IMR-90 (cell line): ENCODE results near the gene PCDHGB1. TPM values are rescaled to one million over a fixed set of nuclear protein-coding genes. Genes with fewer than 3 reads are reported as not detected.

ENCODE experiments used
- ATAC-seq: fragments of 200-7000 bp; cut with Tn5 transposase; 2 replicates; pipeline ENCODE4 v1.9.1; 2020; ENCODE audit warnings: low read depth, mild to moderate bottlenecking, moderate library complexity
- BruUV-seq: library from RNA; stranded (reverse); fragments of 400-500 nt; replicated peaks from 2 replicates; lab custom pipeline; 2021; lab: Mats Ljungman, UMichigan
- CTCF ChIA-PET: fragments of 300-600 bp; formaldehyde crosslinking; extraction: SDS; loops from one replicate; lab custom pipeline; 2021; ENCODE audit warnings: antibody characterized with exemption; lab: Yijun Ruan, JAX
- POLR2A ChIA-PET: fragments of 300-600 bp; sonication (Branson Sonifier 250); formaldehyde crosslinking; loops from one replicate; lab custom pipeline; 2022; ENCODE audit warnings: antibody characterized with exemption; ENCODE audit not compliant: unreplicated experiment; lab: Charles Lee
- DNase-seq: peaks from one replicate; pipeline ENCODE4 v3.0.0; 2013
- H2AFZ ChIP-seq: replicated peaks from 2 replicates; pipeline ENCODE3; 2013; ENCODE audit warnings: low read length, mild to moderate bottlenecking; ENCODE audit not compliant: poor library complexity
- H2AK5ac ChIP-seq: 2 replicates; pipeline ENCODE4 v1.6.1; 2013; ENCODE audit warnings: low read depth, low read length, inconsistent platforms
- H2AK9ac ChIP-seq: replicated peaks from 2 replicates; pipeline ENCODE3; 2013; ENCODE audit warnings: mild to moderate bottlenecking, low read depth, low read length, moderate library complexity; ENCODE audit not compliant: poor library complexity
- H2BK120ac ChIP-seq: 2 replicates; pipeline ENCODE4 v1.6.1; 2013; ENCODE audit warnings: low read depth, low read length, inconsistent platforms
- H2BK15ac ChIP-seq: 3 replicates; pipeline ENCODE4 v1.6.1; 2013; ENCODE audit warnings: low read depth, low read length, inconsistent platforms
- H2BK20ac ChIP-seq: 2 replicates; pipeline ENCODE4 v1.6.1; 2013; ENCODE audit warnings: low read depth, mild to moderate bottlenecking, inconsistent platforms, low read length, moderate library complexity
- H2BK5ac ChIP-seq: 2 replicates; pipeline ENCODE4 v1.6.1; 2013; ENCODE audit warnings: mild to moderate bottlenecking, low read depth, low read length, inconsistent platforms; ENCODE audit not compliant: poor library complexity, severe bottlenecking
- H3K14ac ChIP-seq: replicated peaks from 2 replicates; pipeline ENCODE4 v1.6.1; 2013; ENCODE audit warnings: low read depth, low read length, inconsistent platforms
- H3K18ac ChIP-seq: 2 replicates; pipeline ENCODE4 v1.6.1; 2013; ENCODE audit warnings: low read depth, low read length, control low read depth
- H3K23ac ChIP-seq: 2 replicates; pipeline ENCODE4 v1.6.1; 2013; ENCODE audit warnings: low read depth, low read length, inconsistent platforms
- H3K27ac ChIP-seq: 2 replicates; pipeline ENCODE4 v1.5.1; 2013; ENCODE audit warnings: mild to moderate bottlenecking, control low read depth, low read length; ENCODE audit not compliant: insufficient read depth
- H3K27me3 ChIP-seq: 2 replicates; pipeline ENCODE4 v1.6.1; 2013; ENCODE audit warnings: low read length; ENCODE audit not compliant: control insufficient read depth, insufficient read depth
- H3K36me3 ChIP-seq: 2 replicates; pipeline ENCODE4 v1.6.1; 2013; ENCODE audit warnings: low read length, mixed read lengths; ENCODE audit not compliant: control insufficient read depth, insufficient read depth
- H3K4ac ChIP-seq: 2 replicates; pipeline ENCODE4 v1.6.1; 2013; ENCODE audit warnings: low read depth, low read length, inconsistent platforms
- H3K4me1 ChIP-seq: 2 replicates; pipeline ENCODE4 v1.6.1; 2013; ENCODE audit warnings: low read length, mixed read lengths; ENCODE audit not compliant: control insufficient read depth, insufficient read depth
- H3K4me2 ChIP-seq: 2 replicates; pipeline ENCODE4 v1.6.1; 2013; ENCODE audit warnings: low read depth, mild to moderate bottlenecking, control low read depth, low read length, moderate library complexity
- H3K4me3 ChIP-seq: 2 replicates; pipeline ENCODE4 v1.5.1; 2013; ENCODE audit warnings: low read depth, mild to moderate bottlenecking, control low read depth, low read length, moderate library complexity; ENCODE audit not compliant: insufficient read depth
- H3K56ac ChIP-seq: 2 replicates; pipeline ENCODE4 v1.6.1; 2013; ENCODE audit warnings: low read length, inconsistent platforms; ENCODE audit not compliant: insufficient read depth; ENCODE audit errors: extremely low read depth
- H3K79me1 ChIP-seq, 2 experiments: 2 replicates each; pipeline ENCODE4 v1.6.1; 2013; ENCODE audit warnings: low read length in 2 of 2, inconsistent platforms in 1 of 2, low read depth in 1 of 2
- H3K9ac ChIP-seq: 2 replicates; pipeline ENCODE4 v1.6.1; 2013; ENCODE audit warnings: low read depth, low read length, control low read depth
- H3K9me1 ChIP-seq: 2 replicates; pipeline ENCODE4 v1.6.1; 2013; ENCODE audit warnings: low read length, inconsistent platforms; ENCODE audit not compliant: insufficient read depth
- H3K9me3 ChIP-seq: 2 replicates; pipeline ENCODE4 v1.6.1; 2013; ENCODE audit warnings: low read length; ENCODE audit not compliant: control insufficient read depth, insufficient read depth
- H4K20me1 ChIP-seq: 2 replicates; pipeline ENCODE4 v1.6.1; 2013; ENCODE audit warnings: low read length, inconsistent platforms; ENCODE audit not compliant: insufficient read depth
- H4K5ac ChIP-seq: 2 replicates; pipeline ENCODE4 v1.6.1; 2013; ENCODE audit warnings: mild to moderate bottlenecking, low read depth, low read length, control low read depth
- H4K8ac ChIP-seq, 2 experiments: 2 replicates each; pipeline ENCODE4 v1.6.1; 2013; ENCODE audit warnings: low read depth in 2 of 2, low read length in 2 of 2, control low read depth in 1 of 2, inconsistent platforms in 1 of 2
- H4K91ac ChIP-seq: 2 replicates; pipeline ENCODE4 v1.6.1; 2013; ENCODE audit warnings: low read depth, low read length, inconsistent platforms; ENCODE audit not compliant: insufficient read depth
- CTCF ChIP-seq: conservative IDR thresholded peaks from 2 replicates; pipeline ENCODE4 v1.5.1; 2012; ENCODE audit warnings: mild to moderate bottlenecking, low read depth, low read length, improper control_type of control experiment
- MAFK ChIP-seq: IDR thresholded peaks from 2 replicates; pipeline ENCODE4 v1.6.1; 2012; ENCODE audit warnings: low read depth, low read length, improper control_type of control experiment
- USF2 ChIP-seq: fragments of 150-350 bp; IDR thresholded peaks from 2 replicates; pipeline ENCODE4 v1.6.1; 2017; ENCODE audit warnings: mild to moderate bottlenecking, antibody characterized with exemption, low read length, low read depth
- WGBS, 2 experiments: methylation state at CpG; one replicate each; pipeline versions ENCODE4 v1.1.5 to v1.1.7; 2013; ENCODE audit warnings: missing lambda C conversion rate in 2 of 2; ENCODE audit not compliant: insufficient read length in 1 of 2; ENCODE audit errors: extremely low coverage in 2 of 2; 5-methylcytosine and 5-hydroxymethylcytosine counted together
- dilution Hi-C: fragments of 300-500 bp; cut with HindIII; formaldehyde crosslinking; loops from one replicate; pipeline ENCODE4 v1.14.3; 2018; ENCODE audit warnings: low sequenced_read_pairs; ENCODE audit not compliant: unreplicated experiment
- in situ Hi-C: fragments of 300-500 bp; cut with MboI; formaldehyde crosslinking; loops from 3 replicates; pipeline ENCODE4 v1.14.3; 2019; ENCODE audit warnings: low sequenced_read_pairs, inconsistent platforms, mixed read lengths
- intact Hi-C: fragments of 100-400 bp; cut with micrococcal nuclease; formaldehyde crosslinking; loops from 2 replicates; pipeline ENCODE4 v1.10.0; 2022
- polyA plus RNA-seq, 3 experiments: library from polyadenylated mRNA; depleted of rRNA; stranded (reverse); fragments of >200 nt; gene quantifications; 2 replicates each; pipeline ENCODE4 v1.2.3, GENCODE V29; 2012; ENCODE audit warnings: low replicate concordance in 1 of 3
- total RNA-seq: library from RNA; depleted of rRNA; stranded (reverse); fragments of >200 nt; gene quantifications from 2 replicates; pipeline ENCODE4 v1.2.3, GENCODE V29; 2012
- TF ChIP-seq, protein P1 (sequence below): fragments of 150-350 bp; IDR thresholded peaks from 2 replicates; pipeline ENCODE4 v1.6.1; 2016; ENCODE audit warnings: low read depth, mild to moderate bottlenecking, low read length, moderate library complexity, borderline replicate concordance

The PCDHGB1 gene
- total and polyA plus RNA-seq, 2 of the 4 experiments (the other 2 are of a cell fraction): 1.9 to 3.6 TPM

GRCh38 chr5:141383345-141383744, 33.4 kb downstream of the PCDHGB1 start:
- H4K91ac ChIP-seq: no peak overlapping the region
- H3K23ac ChIP-seq: no peak overlapping the region; the same call in 1 of the 2 replicates
- no peak overlapping the region for H2BK20ac ChIP-seq
- no peak overlapping the region for H2BK120ac ChIP-seq
- CTCF ChIA-PET: no interaction called here
- no peak overlapping the region for H2BK5ac ChIP-seq
- H2AFZ ChIP-seq: peak overlapping the region; percentile 81
- no peak overlapping the region for H3K18ac ChIP-seq
- DNase-seq (no peak), ATAC-seq (no peak)
- H3K27ac ChIP-seq: no peak overlapping the region
- H3K36me3 ChIP-seq: peaks cover 3% of the 10 kb centered on the region; the same call in 1 of the 2 replicates
- H3K27me3 ChIP-seq: no peaks in the 10 kb centered on the region
- in situ Hi-C loops: no loop called here
- no peak overlapping the region for H2BK15ac ChIP-seq
- no peak overlapping the region for H3K4ac ChIP-seq
- peak overlapping the region in 1 of 2 experiments; percentile 58; a peak in 1 of 4 replicates for H4K8ac ChIP-seq
- no peaks in the 10 kb centered on the region for H3K9me1 ChIP-seq
- H3K9ac ChIP-seq: no peak overlapping the region
- TF ChIP-seq MAFK (no peak), CTCF (no peak), USF2 (no peak)
- TF ChIP-seq, protein P1, sequence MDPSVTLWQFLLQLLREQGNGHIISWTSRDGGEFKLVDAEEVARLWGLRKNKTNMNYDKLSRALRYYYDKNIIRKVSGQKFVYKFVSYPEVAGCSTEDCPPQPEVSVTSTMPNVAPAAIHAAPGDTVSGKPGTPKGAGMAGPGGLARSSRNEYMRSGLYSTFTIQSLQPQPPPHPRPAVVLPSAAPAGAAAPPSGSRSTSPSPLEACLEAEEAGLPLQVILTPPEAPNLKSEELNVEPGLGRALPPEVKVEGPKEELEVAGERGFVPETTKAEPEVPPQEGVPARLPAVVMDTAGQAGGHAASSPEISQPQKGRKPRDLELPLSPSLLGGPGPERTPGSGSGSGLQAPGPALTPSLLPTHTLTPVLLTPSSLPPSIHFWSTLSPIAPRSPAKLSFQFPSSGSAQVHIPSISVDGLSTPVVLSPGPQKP: no peak
- H2AK5ac ChIP-seq: no peak overlapping the region
- peak overlapping the region; percentile 72 for H2AK9ac ChIP-seq
- no peak overlapping the region; the same call in 1 of the 2 replicates for H4K5ac ChIP-seq
- POLR2A ChIA-PET: no interaction called here
- peak overlapping the region; percentile 83 for H3K4me3 ChIP-seq
- H4K20me1 ChIP-seq: no peaks in the 10 kb centered on the region
- intact Hi-C loops: no loop called here
- dilution Hi-C loops: no loop called here
- no peak overlapping the region; the same call in 1 of the 2 replicates for H3K14ac ChIP-seq
- peaks cover 30% of the 10 kb centered on the region for H3K9me3 ChIP-seq
- peak overlapping the region; percentile 4 for H3K4me2 ChIP-seq
- WGBS, 2 experiments: 24% methylated on average over 10 of the region's 21 CpGs; no CpG with 5 or more reads in 1 of the 2 experiments
- H3K4me1 ChIP-seq: no peaks in the 10 kb centered on the region; the same call in 1 of the 2 replicates
- BruUV-seq: no TSS peak
- no peak overlapping the region for H3K56ac ChIP-seq
- H3K79me1 ChIP-seq: peaks cover 2 to 7% of the 10 kb centered on the region in 2 experiments; a peak in 3 of 4 replicates
